ENCODE results near the gene MYLK3. TPM values are rescaled to one million over a fixed set of nuclear protein-coding genes. Genes with fewer than 3 reads are reported as not detected.

The MYLK3 gene
- total and polyA plus RNA-seq, 9 donors = 6.9 to 17.4 (median 8.9) TPM

DNA sequence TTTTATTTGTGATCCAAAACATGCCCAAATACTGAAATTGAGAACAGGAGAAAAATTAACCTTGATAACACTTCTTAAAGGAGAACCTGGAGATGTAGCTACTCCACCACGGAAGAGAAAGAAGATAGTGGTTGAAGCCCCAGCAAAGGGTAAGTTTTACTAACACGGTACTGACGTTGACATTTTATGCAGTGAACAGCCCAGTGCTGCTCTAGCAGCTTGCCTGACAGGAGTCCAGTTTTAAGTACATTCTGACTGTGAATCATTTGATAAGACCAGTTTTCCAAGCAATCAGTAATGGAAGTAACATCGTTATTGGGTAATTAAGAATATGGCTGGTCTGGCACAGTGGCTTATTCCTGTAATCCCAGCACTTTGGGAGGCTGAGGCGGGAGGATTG is 52.2 kb downstream of the MYLK3 start:
- 91% methylated on average over 5 of the region's 5 CpGs for WGBS (ENCODE audit: insufficient coverage)
- Histone ChIP-seq H3K27ac (ENCODE audit: low read length) (no peak overlapping the region), H3K27me3 (ENCODE audit: control insufficient read depth, insufficient read depth, low read length) (no peaks in the 10 kb centered on the region), H3K9me3 (replicated peaks; ENCODE audit: control insufficient read depth, low read depth, low read length) (no peaks in the 10 kb centered on the region), H3K4me3 (ENCODE audit: low read length) (no peak overlapping the region), H3K36me3 (ENCODE audit: control insufficient read depth, insufficient read depth, low read length) (peaks cover 2% of the 10 kb centered on the region), H3K4me1 (ENCODE audit: control insufficient read depth, insufficient read depth, low read length) (peaks cover 3% of the 10 kb centered on the region)
- no peak for DNase-seq

DNA sequence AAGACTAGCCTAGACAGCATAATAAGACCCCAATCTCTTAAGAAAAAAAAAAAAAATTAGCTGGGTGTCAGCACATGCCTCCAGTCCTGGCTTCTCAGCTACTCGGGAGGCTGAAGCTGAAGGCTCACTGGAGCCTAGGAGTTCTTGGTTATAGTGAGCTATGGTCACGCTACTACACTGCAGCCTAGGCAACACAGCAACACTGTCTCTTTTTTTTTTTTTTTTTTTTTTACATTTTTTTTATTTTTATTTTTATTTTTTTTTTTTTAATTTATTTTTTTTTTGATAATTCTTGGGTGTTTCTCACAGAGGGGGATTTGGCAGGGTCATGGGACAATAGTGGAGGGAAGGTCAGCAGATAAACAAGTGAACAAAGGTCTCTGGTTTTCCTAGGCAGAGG is 54.5 kb downstream of the MYLK3 start:
- Histone ChIP-seq H3K9me3 (replicated peaks; ENCODE audit: control insufficient read depth, low read depth, low read length) (no peaks in the 10 kb centered on the region), H3K36me3 (ENCODE audit: control insufficient read depth, insufficient read depth, low read length) (peaks cover 2% of the 10 kb centered on the region), H3K4me3 (ENCODE audit: low read length) (no peak overlapping the region), H3K27ac (ENCODE audit: low read length) (no peak overlapping the region), H3K27me3 (ENCODE audit: control insufficient read depth, insufficient read depth, low read length) (no peaks in the 10 kb centered on the region), H3K4me1 (ENCODE audit: control insufficient read depth, insufficient read depth, low read length) (peaks cover 12% of the 10 kb centered on the region)
- no peak for DNase-seq
- WGBS (ENCODE audit: insufficient coverage) = no CpG with 5 or more reads among the region's 2 CpGs

- Histone ChIP-seq H3K4me1 (ENCODE audit: control insufficient read depth, insufficient read depth, low read length) (peaks cover 17% of the 10 kb centered on the region), H3K4me3 (ENCODE audit: low read length) (no peak overlapping the region), H3K27me3 (ENCODE audit: control insufficient read depth, insufficient read depth, low read length) (no peaks in the 10 kb centered on the region), H3K36me3 (ENCODE audit: control insufficient read depth, insufficient read depth, low read length) (peaks cover 2% of the 10 kb centered on the region), H3K9me3 (replicated peaks; ENCODE audit: control insufficient read depth, low read depth, low read length) (no peaks in the 10 kb centered on the region), H3K27ac (ENCODE audit: low read length) (no peak overlapping the region)
- 67% methylated on average over 1 of the region's 4 CpGs for WGBS (ENCODE audit: insufficient coverage)
- DNase-seq = no peak
These were observed 56.4 kb downstream of the MYLK3 start for GRCh38 chr16:46691726-46692125.

DNA sequence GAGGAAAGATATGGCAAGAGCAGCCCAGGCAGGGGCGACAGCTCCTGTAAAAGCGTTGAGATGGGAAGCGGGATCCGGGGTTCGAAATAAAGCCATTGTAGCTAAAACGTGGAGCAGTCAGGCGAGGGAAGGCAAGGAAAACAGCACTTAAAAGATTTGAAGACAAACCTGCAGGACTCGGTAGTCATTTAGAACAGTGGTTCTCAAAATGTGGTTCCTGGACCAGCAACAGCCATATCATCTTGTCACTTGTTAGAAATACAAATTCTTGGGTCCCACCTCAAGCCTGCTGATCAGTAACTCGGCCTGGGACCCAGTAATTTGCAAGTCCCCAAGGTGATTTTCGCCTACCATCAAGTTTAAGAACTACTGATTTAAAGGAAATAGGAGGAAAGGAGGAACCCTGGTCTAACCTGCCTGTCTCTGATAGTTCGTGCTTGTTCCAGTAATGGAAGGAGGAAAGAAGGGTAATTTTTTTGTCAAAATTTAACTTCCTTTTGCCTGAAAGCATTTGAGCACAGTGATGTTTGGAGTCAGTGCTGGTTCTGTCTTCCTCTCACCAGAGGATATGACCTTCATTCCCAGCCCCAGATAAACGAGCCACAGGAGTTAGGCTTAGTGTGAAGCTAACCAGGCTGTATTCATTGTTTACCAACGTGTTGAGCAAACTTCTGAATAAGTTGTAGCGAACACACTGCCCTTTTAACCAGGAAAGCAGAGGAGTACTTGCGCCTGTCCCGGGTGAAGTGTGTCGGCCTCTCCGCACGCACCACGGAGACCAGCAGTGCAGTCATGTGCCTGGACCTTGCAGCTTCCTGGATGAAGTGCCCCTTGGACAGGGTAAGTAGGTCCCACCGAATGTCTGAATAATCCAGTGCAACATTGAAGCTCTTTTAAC is 57.6 kb downstream of the MYLK3 start:
- no peak for DNase-seq
- H3K27me3 ChIP-seq (ENCODE audit: control insufficient read depth, insufficient read depth, low read length) = no peaks in the 10 kb centered on the region
- peaks cover 17% of the 10 kb centered on the region for H3K4me1 ChIP-seq (ENCODE audit: control insufficient read depth, insufficient read depth, low read length)
- peak overlapping the region; percentile 79 for H3K27ac ChIP-seq (ENCODE audit: low read length)
- peak overlapping the region; percentile 94 for H3K4me3 ChIP-seq (ENCODE audit: low read length)
- 15% methylated on average over 20 of the region's 21 CpGs for WGBS (ENCODE audit: insufficient coverage)
- no peaks in the 10 kb centered on the region for H3K9me3 ChIP-seq (replicated peaks; ENCODE audit: control insufficient read depth, low read depth, low read length)
- H3K36me3 ChIP-seq (ENCODE audit: control insufficient read depth, insufficient read depth, low read length) = no peaks in the 10 kb centered on the region

GRCh38 chr16:46689365-46690280 is 58.5 kb downstream of the MYLK3 start, which contains the start of gene ORC6:
Gene ORC6, plus strand, starts transcription at chr16:46689659. Its CDS starts 47 bp downstream, at chr16:46689706.
- under 1% methylated on average over 76 of the region's 79 CpGs for WGBS (ENCODE audit: insufficient coverage)
- Histone ChIP-seq H3K27ac (ENCODE audit: low read length) (peak within 1 kb of the TSS; percentile 99), H3K27me3 (ENCODE audit: control insufficient read depth, insufficient read depth, low read length) (no peaks in the 10 kb centered on the region), H3K9me3 (replicated peaks; ENCODE audit: control insufficient read depth, low read depth, low read length) (no peaks in the 10 kb centered on the region), H3K36me3 (ENCODE audit: control insufficient read depth, insufficient read depth, low read length) (no peaks in the 10 kb centered on the region), H3K4me3 (ENCODE audit: low read length) (peak within 1 kb of the TSS; percentile 94), H3K4me1 (ENCODE audit: control insufficient read depth, insufficient read depth, low read length) (peaks cover 17% of the 10 kb centered on the region)
- peak; percentile 99 for DNase-seq

DNA sequence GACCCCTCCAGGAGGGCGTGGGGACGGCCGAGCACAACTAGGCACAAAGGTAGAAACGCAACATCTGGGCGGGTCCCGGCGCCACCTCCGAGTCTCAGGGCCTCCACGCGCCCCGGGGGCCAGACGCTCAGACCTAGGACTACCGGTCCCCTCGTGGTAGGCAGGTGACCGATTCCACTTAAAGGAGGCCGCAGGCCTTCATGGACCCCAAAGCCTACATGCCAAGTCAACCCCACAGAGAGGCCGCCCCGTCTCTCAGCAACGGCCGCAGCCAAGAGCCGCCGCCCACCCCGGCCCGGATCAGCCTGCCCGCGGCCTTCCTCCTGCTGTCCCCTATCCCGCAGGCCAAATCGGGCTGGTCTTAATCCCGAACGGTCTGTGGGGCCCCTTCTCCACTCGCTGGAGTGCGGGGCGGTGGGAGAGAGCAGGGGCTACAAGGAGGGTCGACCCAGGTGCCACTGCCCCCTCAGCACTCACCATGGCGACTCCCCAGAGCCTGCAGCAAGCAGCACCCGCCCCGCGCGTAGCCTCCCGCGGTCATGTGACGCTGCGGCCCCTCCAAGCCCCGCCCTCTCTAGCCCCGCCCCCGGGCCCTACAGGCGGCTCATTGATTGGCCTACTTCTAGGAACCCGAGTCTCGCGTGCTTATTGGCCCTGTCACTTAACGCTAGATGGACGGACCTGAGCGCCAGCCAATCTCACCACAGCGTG is 59.3 kb downstream of the MYLK3 start, which contains the start of gene VPS35:
TSS of gene VPS35 (minus strand) at position 525 of the 711 bp plus-strand sequence. CDS start at position 480, 45 bp downstream.
- under 1% methylated on average over 47 of the region's 54 CpGs for WGBS (ENCODE audit: insufficient coverage)
- H3K27ac ChIP-seq (ENCODE audit: low read length) = peak within 1 kb of the TSS; percentile 99
- peak; percentile 100 for DNase-seq
- H3K9me3 ChIP-seq (replicated peaks; ENCODE audit: control insufficient read depth, low read depth, low read length) = no peaks in the 10 kb centered on the region
- peak within 1 kb of the TSS; percentile 94 for H3K4me3 ChIP-seq (ENCODE audit: low read length)
- H3K4me1 ChIP-seq (ENCODE audit: control insufficient read depth, insufficient read depth, low read length) = peaks cover 17% of the 10 kb centered on the region
- no peaks in the 10 kb centered on the region for H3K27me3 ChIP-seq (ENCODE audit: control insufficient read depth, insufficient read depth, low read length)
- H3K36me3 ChIP-seq (ENCODE audit: control insufficient read depth, insufficient read depth, low read length) = no peaks in the 10 kb centered on the region

GRCh38 chr16:46688101-46688653 is 60.0 kb downstream of the MYLK3 start:
- no peaks in the 10 kb centered on the region for H3K27me3 ChIP-seq (ENCODE audit: control insufficient read depth, insufficient read depth, low read length)
- H3K36me3 ChIP-seq (ENCODE audit: control insufficient read depth, insufficient read depth, low read length) = no peaks in the 10 kb centered on the region
- H3K9me3 ChIP-seq (replicated peaks; ENCODE audit: control insufficient read depth, low read depth, low read length) = no peaks in the 10 kb centered on the region
- peaks cover 17% of the 10 kb centered on the region for H3K4me1 ChIP-seq (ENCODE audit: control insufficient read depth, insufficient read depth, low read length)
- H3K27ac ChIP-seq (ENCODE audit: low read length) = peak overlapping the region; percentile 99
- 0% methylated on average over 11 of the region's 14 CpGs for WGBS (ENCODE audit: insufficient coverage)
- DNase-seq = peak; percentile 75
- H3K4me3 ChIP-seq (ENCODE audit: low read length) = peak overlapping the region; percentile 94

DNA sequence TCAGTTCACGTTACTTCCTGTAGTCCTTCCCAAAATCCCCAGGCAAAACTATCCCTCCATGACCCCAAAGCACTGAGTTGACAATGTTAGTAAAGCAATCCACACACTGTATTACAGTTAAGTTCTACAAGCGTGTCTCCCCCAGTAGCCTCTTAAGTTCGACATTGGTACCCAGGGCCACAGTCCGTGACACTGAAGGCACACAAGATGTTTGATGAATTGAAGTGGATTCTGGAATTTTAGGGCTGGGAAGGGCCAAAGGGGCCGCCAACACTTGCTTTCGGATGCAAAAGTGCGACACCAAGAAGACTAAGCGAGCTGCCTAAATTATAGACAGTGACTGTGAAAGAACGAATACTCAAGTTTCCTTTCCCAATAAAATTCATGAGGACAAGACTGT is 60.7 kb downstream of the MYLK3 start:
- Histone ChIP-seq H3K4me1 (ENCODE audit: control insufficient read depth, insufficient read depth, low read length) (peaks cover 17% of the 10 kb centered on the region), H3K36me3 (ENCODE audit: control insufficient read depth, insufficient read depth, low read length) (no peaks in the 10 kb centered on the region), H3K27me3 (ENCODE audit: control insufficient read depth, insufficient read depth, low read length) (no peaks in the 10 kb centered on the region), H3K27ac (ENCODE audit: low read length) (no peak overlapping the region), H3K9me3 (replicated peaks; ENCODE audit: control insufficient read depth, low read depth, low read length) (no peaks in the 10 kb centered on the region), H3K4me3 (ENCODE audit: low read length) (peak overlapping the region; percentile 2)
- 63% methylated on average over 6 of the region's 9 CpGs for WGBS (ENCODE audit: insufficient coverage)
- DNase-seq = no peak

GRCh38 chr16:46686815-46687473 is 61.2 kb downstream of the MYLK3 start:
- 40% methylated on average over 1 of the region's 5 CpGs for WGBS (ENCODE audit: insufficient coverage)
- H3K4me1 ChIP-seq (ENCODE audit: control insufficient read depth, insufficient read depth, low read length) = peaks cover 17% of the 10 kb centered on the region
- no peaks in the 10 kb centered on the region for H3K9me3 ChIP-seq (replicated peaks; ENCODE audit: control insufficient read depth, low read depth, low read length)
- no peak overlapping the region for H3K27ac ChIP-seq (ENCODE audit: low read length)
- H3K4me3 ChIP-seq (ENCODE audit: low read length) = no peak overlapping the region
- H3K27me3 ChIP-seq (ENCODE audit: control insufficient read depth, insufficient read depth, low read length) = no peaks in the 10 kb centered on the region
- no peaks in the 10 kb centered on the region for H3K36me3 ChIP-seq (ENCODE audit: control insufficient read depth, insufficient read depth, low read length)
- DNase-seq = no peak
